ENCODE data around the gene AUTS2.
A peak's percentile ranks its signal among the peaks of the same experiment; 100 is the strongest.
"Not testable (repeated sequence)": the region's sequence is repeated elsewhere in the genome, so short reads cannot be mapped to it uniquely, and the experiment has no call there.

AUTS2 gene

GRCh38 chr7:70647801-70648498, 1049.7 kb downstream of the AUTS2 start:
- peak in 1 of 2 experiments; percentile 13 for DNase-seq (ENCODE audit: low read depth in 2 of 2)

- DNase-seq (ENCODE audit: low read depth in 2 of 2), result not testable (repeated sequence)
Observed at GRCh38 chr7:70648499-70648861, 1050.2 kb downstream of the AUTS2 start.

- no peak for DNase-seq (ENCODE audit: low read depth in 2 of 2)
Observed at GRCh38 chr7:70649323-70649722, 1051.0 kb downstream of the AUTS2 start.

DNA sequence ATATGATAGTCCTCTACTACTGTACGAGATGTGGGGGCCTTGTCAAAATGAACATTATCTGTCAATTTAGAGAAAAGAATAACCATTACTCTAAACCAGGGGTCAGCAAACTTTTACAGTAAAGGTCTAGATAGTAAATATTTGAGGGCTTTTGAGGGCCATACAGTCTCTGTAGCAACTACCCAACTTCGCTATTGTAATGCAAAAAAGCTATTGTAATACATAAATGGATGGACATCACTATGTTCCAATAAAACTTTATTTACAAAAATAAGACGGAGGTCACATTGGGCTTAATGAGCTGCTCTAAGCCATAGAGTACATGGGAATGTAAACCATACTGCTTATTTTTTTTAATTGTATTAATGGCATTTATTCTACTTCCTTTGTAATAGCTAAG, 1055.9 kb downstream of the AUTS2 start:
- no peak for DNase-seq (ENCODE audit: low read depth in 2 of 2)

- DNase-seq (ENCODE audit: low read depth in 2 of 2), result no peak
Observed at GRCh38 chr7:70654979-70655378, 1056.7 kb downstream of the AUTS2 start.

DNA sequence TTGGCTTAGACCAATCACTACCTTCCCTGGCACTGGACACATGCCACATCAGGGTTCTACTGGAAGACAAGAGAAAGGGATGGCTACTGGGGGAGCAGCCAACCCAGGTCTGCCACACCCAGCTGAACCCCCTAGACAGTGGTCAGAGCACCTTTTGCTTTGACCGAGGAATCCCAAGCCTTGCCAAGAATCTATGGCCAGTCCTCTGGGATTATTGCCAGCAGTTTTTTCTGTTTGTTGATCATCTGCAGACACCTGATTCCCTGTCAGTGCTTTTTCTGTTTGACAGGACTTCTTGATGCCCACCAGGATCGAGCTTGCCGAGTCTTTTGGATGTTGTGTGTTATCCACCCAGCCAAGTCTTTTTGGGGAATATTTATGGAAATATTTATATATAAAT, 1057.4 kb downstream of the AUTS2 start:
- no peak for DNase-seq (ENCODE audit: low read depth in 2 of 2)

GRCh38 chr7:70657571-70657970, 1059.3 kb downstream of the AUTS2 start:
- DNase-seq (ENCODE audit: low read depth in 2 of 2), result no peak

DNA sequence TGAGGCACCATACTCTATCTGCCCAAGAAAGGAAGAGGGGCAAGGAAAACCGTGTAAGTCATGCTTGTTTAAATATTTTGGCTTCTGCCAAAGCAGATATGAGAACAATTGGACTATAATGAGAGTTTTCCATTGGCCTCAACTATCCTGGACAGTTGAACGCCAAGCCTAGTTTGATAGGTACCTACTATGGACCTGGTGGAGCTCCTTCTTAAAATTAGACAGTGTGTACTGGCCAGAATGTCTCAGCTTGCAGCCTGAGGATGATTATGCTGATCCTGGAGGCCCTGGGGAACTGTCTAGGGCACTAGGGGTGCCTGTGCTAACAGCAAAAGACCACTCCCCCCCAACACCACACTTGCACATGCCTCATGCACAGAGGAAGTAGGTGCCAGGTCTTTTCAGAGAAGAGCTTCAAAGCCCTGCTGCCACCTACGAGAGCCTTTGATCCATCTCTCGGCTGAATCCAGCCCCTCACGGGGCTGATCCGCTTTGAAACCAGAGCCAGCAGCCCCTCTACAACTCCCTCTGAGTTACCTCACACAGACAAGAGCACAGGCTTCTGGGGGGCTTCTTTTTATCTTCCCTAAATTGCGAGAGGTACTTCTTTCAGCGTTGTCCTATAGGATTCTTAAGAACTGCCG, 1059.8 kb downstream of the AUTS2 start:
- no peak for DNase-seq (ENCODE audit: low read depth in 2 of 2)

DNA sequence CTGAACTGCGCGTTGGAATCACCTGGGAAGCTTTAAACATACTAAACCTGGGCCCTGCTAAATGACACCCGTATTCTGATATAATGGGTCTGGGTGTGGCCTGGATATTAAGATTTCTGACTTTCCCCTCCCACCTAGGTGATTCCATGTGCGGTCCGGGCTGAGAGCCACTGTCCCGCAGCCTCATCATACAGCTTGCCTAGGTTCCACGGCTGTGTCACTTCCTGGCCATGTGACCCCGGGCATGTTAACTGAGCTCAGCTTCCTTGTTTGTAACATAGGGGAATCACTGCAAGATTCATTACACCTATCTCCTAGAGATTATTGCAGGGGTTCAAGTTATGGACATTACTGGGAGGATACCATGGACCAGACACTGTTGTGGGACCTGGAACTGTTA, 1061.0 kb downstream of the AUTS2 start:
- DNase-seq (ENCODE audit: low read depth in 2 of 2), result no peak

GRCh38 chr7:70660154-70660818, 1062.0 kb downstream of the AUTS2 start:
- no peak for DNase-seq (ENCODE audit: low read depth in 2 of 2)

DNA sequence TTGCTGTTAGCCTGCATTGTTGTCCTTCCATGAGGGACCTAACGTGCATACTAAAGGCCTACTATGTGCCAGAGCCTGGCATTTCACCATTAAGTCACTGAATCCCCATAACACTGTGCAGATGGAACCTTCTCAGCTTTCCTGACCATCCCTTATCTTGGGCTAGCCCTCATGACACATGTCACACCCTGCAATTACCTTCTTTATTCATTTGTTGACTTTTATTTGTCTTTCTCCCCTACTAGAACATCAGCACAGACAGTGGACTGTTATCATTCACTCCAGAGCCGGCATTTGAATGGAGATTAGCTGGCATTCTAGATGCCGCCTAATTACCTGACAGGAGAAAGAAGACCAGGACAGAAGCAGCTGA, 1062.5 kb downstream of the AUTS2 start:
- no peak for DNase-seq (ENCODE audit: low read depth in 2 of 2)

DNA sequence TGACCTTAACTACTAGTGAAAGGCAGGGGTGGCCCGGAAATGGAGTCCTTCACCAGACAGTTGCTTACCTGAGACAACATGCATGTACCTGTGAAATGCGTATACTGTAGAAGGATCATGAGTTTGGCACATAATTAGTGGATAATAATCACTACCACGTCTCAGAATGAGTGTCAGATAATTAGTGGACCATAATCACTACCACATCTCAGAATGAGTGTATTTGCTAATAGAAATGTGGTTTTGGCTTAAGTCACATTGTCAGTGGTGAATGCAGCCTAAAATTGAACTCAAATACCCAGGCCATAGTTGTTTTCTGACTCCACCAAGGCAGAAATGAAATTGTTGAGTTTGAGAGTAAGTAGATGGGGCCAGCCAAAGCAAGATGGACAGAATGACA, 1065.4 kb downstream of the AUTS2 start:
- DNase-seq (ENCODE audit: low read depth in 2 of 2), result no peak

DNA sequence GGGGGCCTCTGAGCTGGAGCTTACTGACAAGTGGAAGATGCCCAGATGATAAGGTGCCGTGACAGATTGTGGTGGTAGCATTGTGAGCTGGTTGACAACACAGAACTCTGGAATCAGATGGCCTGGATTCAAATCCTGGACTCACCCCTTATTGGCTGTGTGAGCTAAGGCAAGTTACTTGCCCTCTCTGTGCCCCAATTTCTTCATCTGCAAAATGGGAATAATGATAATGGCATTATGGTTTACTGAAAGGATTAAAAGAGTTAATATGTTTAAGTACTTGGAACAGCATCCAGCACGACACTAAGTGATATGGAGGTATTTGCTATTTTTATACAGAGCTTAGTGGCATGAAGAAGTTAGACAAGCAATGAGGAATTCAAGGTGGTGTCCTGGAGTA, 1067.7 kb downstream of the AUTS2 start:
- DNase-seq (ENCODE audit: low read depth in 2 of 2), result no peak

DNA sequence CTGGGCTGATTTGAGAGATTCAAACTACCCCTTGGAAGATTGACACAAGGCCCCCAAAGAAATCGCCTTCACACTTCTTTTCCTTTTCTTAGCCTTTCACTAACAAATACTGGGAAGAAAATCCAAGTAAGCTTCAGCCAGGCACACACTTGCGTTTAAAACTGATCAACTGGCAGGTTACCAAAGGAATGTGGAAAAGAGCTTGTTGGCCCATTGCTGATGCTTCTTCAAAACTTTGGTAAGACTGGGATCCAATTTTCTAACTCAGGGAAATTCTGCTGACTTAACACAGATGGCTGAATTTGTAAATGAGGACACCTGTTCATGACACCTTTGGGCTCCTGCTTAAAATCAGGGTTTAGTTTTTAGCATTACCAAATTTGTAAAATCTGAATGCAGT, 1069.1 kb downstream of the AUTS2 start:
- no peak for DNase-seq (ENCODE audit: low read depth in 2 of 2)

DNA sequence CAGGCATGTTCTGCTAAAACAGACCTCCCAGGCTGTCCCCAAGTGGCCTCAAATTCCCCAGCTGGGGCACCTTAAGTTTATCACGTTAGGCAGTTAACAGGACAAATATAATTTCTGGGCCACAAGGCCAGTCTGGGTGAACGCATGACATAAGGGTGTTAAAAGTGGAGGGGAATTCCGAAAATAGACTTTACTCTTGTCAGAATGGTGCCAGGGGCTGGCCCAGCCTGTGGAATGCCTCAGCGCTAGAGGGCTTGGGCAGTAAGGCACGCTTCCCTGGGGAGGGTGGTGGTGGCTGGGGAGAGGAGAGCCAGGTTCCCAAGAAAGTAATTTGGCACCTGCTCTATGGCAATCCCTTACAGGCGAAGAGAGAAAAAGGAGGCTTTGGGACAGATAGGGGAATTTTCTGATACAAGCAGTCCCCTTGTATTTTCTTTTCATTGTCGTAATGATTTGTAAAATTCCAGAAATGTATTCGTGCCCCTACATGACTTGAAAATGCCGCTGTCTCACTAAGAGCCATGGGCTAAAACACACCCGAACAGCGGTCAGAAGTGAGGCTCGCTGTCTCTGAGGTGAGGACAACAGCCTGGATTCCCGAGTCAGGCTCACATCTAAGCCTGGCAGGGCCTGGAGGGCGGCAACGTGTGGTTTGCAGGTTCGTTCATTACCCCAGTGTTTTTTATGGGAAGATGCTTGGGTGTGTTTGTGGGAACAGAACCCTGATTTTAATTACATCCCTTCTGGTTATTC, 1070.5 kb downstream of the AUTS2 start:
- no peak for DNase-seq (ENCODE audit: low read depth in 2 of 2)

DNA sequence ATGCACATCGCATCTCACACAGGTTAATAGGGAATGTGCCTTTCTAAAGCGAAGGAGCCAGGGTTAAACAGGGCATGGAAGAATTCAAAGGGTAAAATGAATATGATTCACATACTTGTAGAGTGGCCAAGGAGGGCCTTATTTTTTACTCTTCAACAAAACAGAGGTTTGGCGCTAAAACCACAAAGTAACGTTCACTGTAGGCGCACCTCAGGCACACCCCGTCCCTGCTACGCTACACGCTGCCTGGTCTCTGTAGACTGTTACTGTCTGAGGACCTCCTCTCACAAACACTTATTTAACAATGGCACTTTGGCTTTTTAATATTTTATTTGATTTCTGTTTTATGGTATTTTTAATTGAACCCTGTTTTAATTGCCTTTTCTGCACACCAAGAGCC, 1071.6 kb downstream of the AUTS2 start:
- DNase-seq (ENCODE audit: low read depth in 2 of 2), result no peak

DNA sequence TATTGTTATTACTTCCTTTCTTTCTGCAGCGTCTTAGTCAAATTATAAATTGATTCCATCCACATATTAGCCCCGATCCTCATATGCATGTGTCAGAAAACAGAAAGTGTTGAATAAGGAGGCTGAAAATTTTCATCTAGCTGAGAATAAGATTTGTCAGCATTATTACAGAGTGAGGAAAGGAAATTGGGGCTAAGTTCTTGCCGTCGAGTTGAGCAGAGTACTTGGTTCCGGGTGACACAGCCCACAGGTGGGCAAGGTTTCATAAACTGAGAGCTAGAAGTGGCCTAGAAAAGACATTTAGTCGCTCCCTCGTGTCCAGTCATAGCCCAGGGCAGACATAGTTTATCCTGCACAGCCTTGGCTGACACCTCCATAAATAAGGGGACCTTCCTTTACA, 1072.0 kb downstream of the AUTS2 start:
- no peak for DNase-seq (ENCODE audit: low read depth in 2 of 2)

GRCh38 chr7:70673778-70674570, 1075.7 kb downstream of the AUTS2 start:
- DNase-seq (ENCODE audit: low read depth in 2 of 2), result no peak

- DNase-seq (ENCODE audit: low read depth in 2 of 2), result no peak
Observed at GRCh38 chr7:70674571-70675010, 1076.3 kb downstream of the AUTS2 start.

- no peak for DNase-seq (ENCODE audit: low read depth in 2 of 2)
Observed at GRCh38 chr7:70676243-70676642, 1078.0 kb downstream of the AUTS2 start.

- DNase-seq (ENCODE audit: low read depth in 2 of 2), result peak in 1 of 2 experiments; percentile 46
Observed at GRCh38 chr7:70678621-70679251, 1080.5 kb downstream of the AUTS2 start.
